Activated T-helper 9 cell treated with anti-CD3 and anti-CD28 coated beads, Interleukin-2, amount 50 U/mL, for 16 hours (primary cell): ENCODE measurements around the gene VPS37B.

Source experiments
- DNase-seq: peaks from one replicate; pipeline ENCODE4 v3.0.0-alpha.2; 2020; ENCODE audit warnings: low read depth

The VPS37B gene

DNA sequence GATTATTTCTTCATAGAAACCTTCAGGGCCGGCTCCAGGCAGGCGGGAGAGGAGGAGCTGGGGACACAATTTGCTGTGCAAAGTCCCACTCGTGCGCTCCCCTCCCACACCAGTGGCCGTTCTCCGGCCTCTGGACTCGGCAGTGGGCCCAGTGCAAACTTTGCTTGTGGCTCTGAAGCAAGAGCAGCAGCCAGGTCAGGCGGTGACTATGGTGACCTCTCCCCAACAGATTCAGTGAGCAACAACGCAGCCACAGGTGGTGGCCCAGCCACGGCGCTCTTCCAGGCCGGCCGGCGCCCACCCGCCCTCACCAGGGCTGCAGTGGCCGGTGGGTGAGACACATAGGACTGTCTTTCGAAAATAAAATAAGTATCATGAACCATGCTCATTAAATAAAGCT is 29.5 kb downstream of the VPS37B start:
- DNase-seq, result no peak

GRCh38 chr12:122865268-122866231 is 30.4 kb downstream of the VPS37B start:
- DNase-seq, result no peak

GRCh38 chr12:122864894-122865253 is 31.1 kb downstream of the VPS37B start:
- DNase-seq, result no peak

DNA sequence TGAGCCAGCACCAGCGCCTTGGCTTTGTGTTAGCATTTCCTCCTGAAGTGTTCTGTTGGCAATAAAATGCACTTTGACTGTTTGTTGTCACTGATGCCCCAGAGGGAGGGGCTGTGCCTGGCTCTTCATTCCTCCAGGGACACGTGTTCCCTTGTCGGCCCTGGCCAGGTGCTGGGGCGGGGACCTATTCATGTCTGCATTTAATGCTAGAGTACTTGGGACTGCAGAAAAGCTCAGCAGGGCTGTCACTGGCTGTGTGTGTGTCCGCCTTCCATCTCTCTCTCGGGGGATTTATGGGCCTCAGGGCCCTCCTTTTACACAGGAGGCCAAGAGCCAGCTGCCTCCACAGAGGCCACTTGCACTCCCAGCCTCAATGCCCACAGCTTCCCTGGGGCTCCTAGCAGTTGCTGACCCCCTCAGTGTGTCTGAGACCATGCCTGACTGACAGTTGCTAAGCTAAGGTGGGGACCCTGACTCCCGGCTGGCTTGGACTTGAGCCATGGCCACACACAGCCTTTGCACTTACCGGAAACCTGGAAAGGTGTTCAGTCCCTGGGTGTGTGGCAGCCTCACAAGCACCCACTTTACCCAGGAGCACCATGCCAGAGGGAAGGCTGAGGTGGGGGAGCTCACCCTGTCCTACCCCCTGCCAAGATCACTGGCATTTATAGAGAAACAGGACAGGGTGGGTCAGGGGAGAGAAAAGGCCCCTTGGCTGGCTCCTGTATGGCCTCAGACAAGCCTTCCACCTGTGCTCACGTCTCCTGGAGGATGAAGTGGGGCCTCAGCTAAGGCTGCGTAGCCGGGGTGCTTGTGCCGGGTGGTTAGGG is 32.8 kb downstream of the VPS37B start:
- no peak for DNase-seq

DNA sequence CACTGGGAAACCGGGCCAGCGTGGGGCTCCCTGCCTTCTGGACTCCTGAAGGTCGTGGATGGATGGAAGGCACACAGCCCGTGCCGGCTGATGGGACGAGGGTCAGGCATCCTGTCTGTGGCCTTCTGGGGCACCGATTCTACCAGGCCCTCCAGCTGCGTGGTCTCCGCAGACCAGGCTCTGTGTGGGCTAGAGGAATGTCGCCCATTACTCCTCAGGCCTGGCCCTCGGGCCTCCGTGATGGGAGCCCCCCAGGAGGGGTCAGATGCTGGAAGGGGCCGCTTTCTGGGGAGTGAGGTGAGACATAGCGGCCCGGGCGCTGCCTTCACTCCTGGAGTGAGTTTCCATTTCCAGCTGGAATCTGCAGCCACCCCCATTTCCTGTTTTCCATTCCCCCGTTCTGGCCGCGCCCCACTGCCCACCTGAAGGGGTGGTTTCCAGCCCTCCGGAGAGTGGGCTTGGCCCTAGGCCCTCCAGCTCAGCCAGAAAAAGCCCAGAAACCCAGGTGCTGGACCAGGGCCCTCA is 33.8 kb downstream of the VPS37B start:
- DNase-seq, result no peak

- no peak for DNase-seq
Observed at GRCh38 chr12:122861587-122861970, 34.3 kb downstream of the VPS37B start.

DNA sequence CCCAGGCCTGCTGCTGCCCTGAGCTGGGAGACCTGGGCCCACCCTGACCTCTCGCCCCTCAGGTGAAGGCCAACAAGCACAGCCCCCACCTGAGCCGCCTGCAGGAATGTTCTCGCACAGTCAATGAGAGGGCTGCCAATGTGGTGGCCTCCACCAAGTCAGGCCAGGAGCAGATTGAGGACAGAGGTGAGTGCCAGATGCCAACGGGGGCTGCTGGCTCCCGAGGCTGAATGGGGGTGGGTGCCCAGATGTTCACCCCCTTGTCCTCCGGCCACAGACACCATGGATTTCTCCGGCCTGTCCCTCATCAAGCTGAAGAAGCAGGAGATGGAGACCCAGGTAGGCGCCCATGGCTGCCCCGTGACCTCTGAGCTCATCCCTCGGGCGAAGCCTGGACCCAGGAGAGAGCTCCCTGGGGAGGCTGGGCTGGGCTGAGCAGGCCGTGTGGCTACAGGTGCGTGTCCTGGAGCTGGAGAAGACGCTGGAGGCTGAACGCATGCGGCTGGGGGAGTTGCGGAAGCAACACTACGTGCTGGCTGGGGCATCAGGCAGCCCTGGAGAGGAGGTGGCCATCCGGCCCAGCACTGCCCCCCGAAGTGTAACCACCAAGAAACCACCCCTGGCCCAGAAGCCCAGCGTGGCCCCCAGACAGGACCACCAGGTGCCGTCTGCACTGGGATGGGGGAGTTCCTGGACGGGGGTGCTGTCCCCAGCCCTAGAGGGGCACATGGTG is 34.9 kb downstream of the VPS37B start:
- DNase-seq, result no peak

GRCh38 chr12:122860040-122860853 is 35.7 kb downstream of the VPS37B start:
- DNase-seq, result peak; percentile 75

DNA sequence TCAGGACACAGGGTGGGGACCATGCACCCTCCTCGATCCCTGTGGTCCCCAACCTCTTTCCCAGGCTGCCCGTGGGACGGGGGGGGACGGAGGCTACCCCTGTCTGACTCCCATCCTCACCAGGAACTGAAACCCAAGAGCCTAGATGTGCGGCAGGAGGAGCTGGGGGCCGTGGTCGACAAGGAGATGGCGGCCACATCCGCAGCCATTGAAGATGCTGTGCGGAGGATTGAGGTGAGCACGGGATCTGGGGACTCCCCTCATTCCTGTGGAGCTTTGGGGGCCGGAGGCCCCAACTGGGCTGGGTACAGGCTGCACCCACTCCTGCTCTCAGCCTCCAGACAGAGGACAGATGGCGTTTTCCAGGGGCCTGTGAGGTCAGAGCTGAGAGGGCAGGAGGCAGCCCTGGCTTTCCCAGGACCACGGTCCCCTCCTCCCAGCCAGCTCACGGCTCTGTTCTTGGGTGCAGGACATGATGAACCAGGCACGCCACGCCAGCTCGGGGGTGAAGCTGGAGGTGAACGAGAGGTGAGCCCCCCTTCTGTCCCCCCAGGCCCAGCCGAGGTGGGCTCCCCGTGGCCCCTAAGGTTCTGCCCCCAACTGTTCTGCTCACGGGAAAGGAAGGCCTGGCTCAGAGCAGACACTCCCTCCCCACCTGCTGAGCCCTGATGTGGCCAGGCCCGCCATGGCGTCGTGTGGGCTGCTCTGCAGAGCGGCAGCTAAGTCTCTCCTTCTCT is 36.5 kb downstream of the VPS37B start:
- no peak for DNase-seq

DNA sequence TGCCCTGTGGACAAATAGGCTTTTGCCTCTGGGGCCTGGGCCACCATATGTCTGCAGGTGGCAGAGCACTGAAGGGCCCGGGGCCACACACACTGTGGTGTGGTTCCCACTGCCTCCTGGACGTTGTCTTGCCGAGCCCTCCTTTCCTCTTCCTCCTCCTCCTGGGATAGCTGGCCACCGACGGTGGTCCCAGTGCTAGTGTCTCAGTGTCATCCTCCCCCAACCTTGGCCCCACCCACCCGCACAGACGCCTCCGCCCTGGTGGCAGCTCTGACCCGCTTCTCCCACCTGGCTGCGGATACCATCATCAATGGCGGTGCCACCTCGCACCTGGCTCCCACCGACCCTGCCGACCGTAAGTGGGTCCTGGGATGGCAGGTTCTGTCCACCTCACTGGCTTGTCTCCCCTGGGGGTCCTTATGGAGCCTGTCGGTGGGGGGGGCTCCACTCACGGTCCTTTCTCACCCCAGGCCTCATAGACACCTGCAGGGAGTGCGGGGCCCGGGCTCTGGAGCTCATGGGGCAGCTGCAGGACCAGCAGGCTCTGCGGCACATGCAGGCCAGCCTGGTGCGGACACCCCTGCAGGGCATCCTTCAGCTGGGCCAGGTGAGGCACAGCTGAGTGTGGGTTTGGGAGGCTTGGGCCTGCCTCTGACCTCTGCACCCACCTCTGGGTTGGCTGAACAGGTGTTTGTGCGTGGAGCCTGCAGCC is 37.2 kb downstream of the VPS37B start:
- DNase-seq, result no peak

- no peak for DNase-seq
Observed at GRCh38 chr12:122858171-122858570, 37.8 kb downstream of the VPS37B start.

- no peak for DNase-seq
Observed at GRCh38 chr12:122856999-122857671, 38.8 kb downstream of the VPS37B start.

DNA sequence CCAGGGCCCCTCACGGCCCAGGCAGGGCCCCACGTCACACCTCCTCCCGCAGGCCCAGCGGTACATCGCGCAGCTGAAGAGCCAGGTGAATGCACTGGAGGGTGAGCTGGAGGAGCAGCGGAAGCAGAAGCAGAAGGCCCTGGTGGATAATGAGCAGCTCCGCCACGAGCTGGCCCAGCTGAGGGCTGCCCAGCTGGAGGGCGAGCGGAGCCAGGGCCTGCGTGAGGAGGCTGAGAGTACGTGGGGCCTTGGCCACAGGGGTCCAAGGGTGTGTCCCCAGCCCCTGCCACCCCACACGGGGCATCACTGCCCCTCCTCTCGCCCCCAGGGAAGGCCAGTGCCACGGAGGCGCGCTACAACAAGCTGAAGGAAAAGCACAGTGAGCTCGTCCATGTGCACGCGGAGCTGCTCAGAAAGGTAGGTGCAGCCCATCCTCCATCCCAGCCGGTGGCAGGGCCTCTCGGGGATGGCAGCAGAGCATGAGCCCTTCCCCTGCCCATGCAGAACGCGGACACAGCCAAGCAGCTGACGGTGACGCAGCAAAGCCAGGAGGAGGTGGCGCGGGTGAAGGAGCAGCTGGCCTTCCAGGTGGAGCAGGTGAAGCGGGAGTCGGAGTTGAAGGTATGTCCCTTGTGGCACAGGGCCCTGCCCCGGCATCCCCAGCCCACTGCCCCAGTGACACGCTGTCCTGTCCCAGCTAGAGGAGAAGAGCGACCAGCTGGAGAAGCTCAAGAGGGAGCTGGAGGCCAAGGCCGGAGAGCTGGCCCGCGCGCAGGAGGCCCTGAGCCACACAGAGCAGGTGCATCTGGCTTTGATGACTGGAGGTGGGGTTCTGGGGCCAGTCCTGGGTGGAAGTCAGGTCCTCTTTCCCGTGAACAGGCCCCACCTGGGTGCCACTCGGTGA is 39.7 kb downstream of the VPS37B start:
- DNase-seq, result no peak

GRCh38 chr12:122855071-122855829 is 40.7 kb downstream of the VPS37B start:
- DNase-seq, result no peak

GRCh38 chr12:122854554-122854953 is 41.4 kb downstream of the VPS37B start:
- DNase-seq, result no peak

DNA sequence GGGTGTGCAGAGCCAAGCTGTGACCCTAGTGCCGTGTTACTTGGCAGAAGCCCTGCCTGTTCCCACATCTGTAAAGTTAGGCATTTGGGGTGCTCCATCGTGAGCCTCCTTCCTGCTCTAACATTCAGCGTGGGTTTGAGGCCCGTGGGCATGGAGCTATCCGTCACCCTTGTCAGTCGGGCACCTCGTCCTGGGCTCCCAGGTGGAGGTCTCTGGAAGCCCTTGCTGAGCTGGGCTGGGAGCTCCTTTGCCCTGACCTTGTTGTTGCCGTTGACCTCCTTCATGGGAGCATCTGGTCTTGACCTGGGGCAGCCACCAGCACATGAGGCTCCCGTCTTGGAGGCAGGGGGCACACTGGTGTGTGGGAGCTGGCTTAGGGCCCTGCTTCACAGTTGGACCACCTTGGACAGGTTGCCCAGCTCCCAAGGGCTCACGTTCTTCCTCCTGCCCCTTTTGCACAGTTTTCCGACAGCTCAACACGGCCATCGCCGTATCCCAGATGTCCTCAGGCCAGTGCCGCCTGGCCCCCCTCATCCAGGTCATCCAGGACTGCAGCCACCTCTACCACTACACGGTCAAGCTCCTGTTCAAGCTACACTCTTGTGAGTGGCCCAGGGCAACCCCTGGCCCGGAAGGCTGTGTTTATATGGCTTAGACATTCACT is 42.2 kb downstream of the VPS37B start:
- DNase-seq, result no peak
